ENCODE measurements around the gene MICA.

- TF ChIP-seq EP300 (IDR thresholded peaks at IDR 0.05) = no peak
- TF ChIP-seq POLR2AphosphoS5 (IDR thresholded peaks at IDR 0.05) = peak; percentile 80
- peak in 2 of 4 experiments; percentile 14 to 38 for TF ChIP-seq CTCF (IDR thresholded peaks at IDR 0.05)
- peak; percentile 44 to 47 for TF ChIP-seq POLR2A (IDR thresholded peaks at IDR 0.05)
These were observed at the start of gene MICA for GRCh38 chr6:31403283-31404060.

All from gastroesophageal sphincter (tissue), 3 donors.